OCI-LY1 (cell line): ENCODE measurements around the gene SCN1A.

Source experiments
- H2AFZ ChIP-seq: fragments of 200-600 bp; sonication (generic), shearing (Covaris generic); 2 replicates; pipeline ENCODE4 v1.6.0; 2014; ENCODE audit warnings: antibody characterized with exemption, mild to moderate bottlenecking, low read length
- H3F3A ChIP-seq: fragments of 200-600 bp; sonication (generic), shearing (Covaris generic); 2 replicates; pipeline ENCODE4 v1.6.0; 2014; ENCODE audit warnings: mild to moderate bottlenecking, antibody characterized with exemption, low read length, moderate library complexity; ENCODE audit not compliant: insufficient read depth
- H3K27ac ChIP-seq: fragments of 200-600 bp; sonication (generic); 2 replicates; pipeline ENCODE4 v1.5.1; 2014; ENCODE audit warnings: low read length, mixed run types, mild to moderate bottlenecking, low read depth; ENCODE audit not compliant: poor library complexity, severe bottlenecking
- H3K27me3 ChIP-seq: fragments of 200-600 bp; sonication (generic); 2 replicates; pipeline ENCODE4 v1.6.0; 2014; ENCODE audit warnings: antibody characterized with exemption, mild to moderate bottlenecking, low read length, moderate library complexity; ENCODE audit not compliant: insufficient read depth
- H3K36me3 ChIP-seq: fragments of 200-600 bp; sonication (generic); 2 replicates; pipeline ENCODE4 v1.6.1; 2014; ENCODE audit warnings: mild to moderate bottlenecking, antibody characterized with exemption, low read length, moderate library complexity, mixed read lengths; ENCODE audit not compliant: insufficient read depth
- H3K4me1 ChIP-seq: fragments of 200-600 bp; sonication (generic); 2 replicates; pipeline ENCODE4 v1.5.1; 2014; ENCODE audit warnings: mild to moderate bottlenecking, low read length, moderate library complexity; ENCODE audit not compliant: insufficient read depth, severe bottlenecking
- H3K4me2 ChIP-seq: fragments of 200-600 bp; sonication (generic), shearing (Covaris generic); 2 replicates; pipeline ENCODE4 v1.6.1; 2014; ENCODE audit warnings: low read length
- H3K4me3 ChIP-seq: fragments of 200-600 bp; sonication (generic); 2 replicates; pipeline ENCODE4 v1.5.1; 2014; ENCODE audit warnings: low read length, low read depth, mild to moderate bottlenecking, mixed read lengths; ENCODE audit not compliant: poor library complexity, severe bottlenecking
- H3K79me2 ChIP-seq: fragments of 200-600 bp; shearing (Covaris generic); 2 replicates; pipeline ENCODE4 v1.6.1; 2016; ENCODE audit warnings: mixed run types, low read length, mixed read lengths; ENCODE audit not compliant: insufficient read depth
- H3K9ac ChIP-seq: fragments of 200-600 bp; sonication (generic), shearing (Covaris generic); 2 replicates; pipeline ENCODE4 v1.6.1; 2014; ENCODE audit warnings: mild to moderate bottlenecking, low read length, mixed read lengths
- H3K9me2 ChIP-seq: fragments of 200-600 bp; sonication (generic), shearing (Covaris generic); 2 replicates; pipeline ENCODE4 v1.6.1; 2014; ENCODE audit warnings: low read depth, mild to moderate bottlenecking, low read length, mixed read lengths
- H3K9me3 ChIP-seq: fragments of 200-600 bp; shearing (Covaris generic); 2 replicates; pipeline ENCODE4 v1.6.1; 2014; ENCODE audit warnings: low read length, mixed read lengths
- H4K20me1 ChIP-seq: fragments of 200-600 bp; sonication (generic), shearing (Covaris generic); 2 replicates; pipeline ENCODE4 v1.6.0; 2016; ENCODE audit warnings: mild to moderate bottlenecking, low read length; ENCODE audit not compliant: insufficient read depth
- EZH2 ChIP-seq: fragments of 200-600 bp; sonication (generic), shearing (Covaris generic); IDR thresholded peaks from 2 replicates; pipeline ENCODE4 v1.8.0; 2017; ENCODE audit warnings: borderline replicate concordance, mixed run types, mild to moderate bottlenecking, antibody characterized with exemption, low read length, moderate library complexity, mixed read lengths
- TF ChIP-seq, protein P1 (sequence below): fragments of 200-600 bp; sonication (generic), shearing (Covaris generic); IDR thresholded peaks from 2 replicates; pipeline ENCODE4 v1.5.1; 2017; ENCODE audit warnings: mild to moderate bottlenecking, antibody characterized with exemption, low read length, moderate library complexity, mixed read lengths

Gene SCN1A

DNA sequence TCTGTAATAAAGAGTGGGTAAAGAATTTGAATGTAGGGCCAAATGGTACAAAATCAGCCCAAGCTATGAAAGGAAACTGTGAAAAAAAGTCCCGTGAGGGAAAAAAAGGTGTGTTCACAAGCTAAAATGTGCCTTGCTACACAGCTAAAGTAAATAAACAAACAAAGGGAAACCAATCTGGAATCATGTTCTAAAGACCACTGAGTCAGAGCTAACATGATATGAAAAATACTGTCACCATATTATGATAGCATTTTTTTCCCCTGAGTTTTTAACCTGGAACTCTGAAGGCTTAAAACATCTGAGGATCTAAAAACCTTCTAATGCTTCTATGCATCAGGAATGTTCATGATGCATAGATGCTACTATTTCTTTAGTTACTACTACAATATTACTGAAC lies 58.8 kb downstream of the SCN1A start:
- Histone ChIP-seq H3K27me3 (no peaks in the 10 kb centered on the region), H3K36me3 (no peaks in the 10 kb centered on the region), H3K4me2 (no peak overlapping the region), H3K9me2 (no peaks in the 10 kb centered on the region), H3K79me2 (no peaks in the 10 kb centered on the region), H3F3A (no peaks in the 10 kb centered on the region), H4K20me1 (no peaks in the 10 kb centered on the region), H3K27ac (no peak overlapping the region), H2AFZ (no peak overlapping the region), H3K9ac (no peak overlapping the region), H3K4me1 (no peaks in the 10 kb centered on the region), H3K9me3 (no peaks in the 10 kb centered on the region), H3K4me3 (no peak overlapping the region)
- TF ChIP-seq EZH2: no peak
- TF ChIP-seq, protein P1, sequence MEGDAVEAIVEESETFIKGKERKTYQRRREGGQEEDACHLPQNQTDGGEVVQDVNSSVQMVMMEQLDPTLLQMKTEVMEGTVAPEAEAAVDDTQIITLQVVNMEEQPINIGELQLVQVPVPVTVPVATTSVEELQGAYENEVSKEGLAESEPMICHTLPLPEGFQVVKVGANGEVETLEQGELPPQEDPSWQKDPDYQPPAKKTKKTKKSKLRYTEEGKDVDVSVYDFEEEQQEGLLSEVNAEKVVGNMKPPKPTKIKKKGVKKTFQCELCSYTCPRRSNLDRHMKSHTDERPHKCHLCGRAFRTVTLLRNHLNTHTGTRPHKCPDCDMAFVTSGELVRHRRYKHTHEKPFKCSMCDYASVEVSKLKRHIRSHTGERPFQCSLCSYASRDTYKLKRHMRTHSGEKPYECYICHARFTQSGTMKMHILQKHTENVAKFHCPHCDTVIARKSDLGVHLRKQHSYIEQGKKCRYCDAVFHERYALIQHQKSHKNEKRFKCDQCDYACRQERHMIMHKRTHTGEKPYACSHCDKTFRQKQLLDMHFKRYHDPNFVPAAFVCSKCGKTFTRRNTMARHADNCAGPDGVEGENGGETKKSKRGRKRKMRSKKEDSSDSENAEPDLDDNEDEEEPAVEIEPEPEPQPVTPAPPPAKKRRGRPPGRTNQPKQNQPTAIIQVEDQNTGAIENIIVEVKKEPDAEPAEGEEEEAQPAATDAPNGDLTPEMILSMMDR: no peak

DNA sequence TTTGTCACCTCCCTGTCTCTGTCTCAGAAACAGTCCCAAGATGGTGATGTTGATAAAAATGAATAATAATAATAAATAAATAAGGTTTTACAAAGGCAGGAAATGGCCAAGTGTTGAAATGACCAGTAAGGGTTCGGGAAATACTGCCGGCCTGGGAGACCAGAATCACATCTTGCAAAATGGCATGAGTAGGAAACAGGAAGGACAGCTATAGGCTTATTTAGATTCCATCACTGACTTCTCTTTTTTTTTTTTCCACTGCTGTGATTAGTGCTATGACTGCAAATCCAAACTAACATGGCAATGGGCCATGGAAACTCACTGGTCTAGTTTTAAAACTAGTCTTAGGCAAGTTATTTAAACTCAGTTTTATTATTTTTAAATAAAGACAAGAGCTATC lies 60.6 kb downstream of the SCN1A start:
- Histone ChIP-seq H3K4me1 (no peaks in the 10 kb centered on the region), H3K9ac (no peak overlapping the region), H3K27ac (no peak overlapping the region), H3K79me2 (no peaks in the 10 kb centered on the region), H3K9me2 (no peaks in the 10 kb centered on the region), H3K4me2 (no peak overlapping the region), H2AFZ (no peak overlapping the region), H4K20me1 (no peaks in the 10 kb centered on the region), H3K9me3 (no peaks in the 10 kb centered on the region), H3F3A (no peaks in the 10 kb centered on the region), H3K27me3 (no peaks in the 10 kb centered on the region), H3K4me3 (no peak overlapping the region), H3K36me3 (no peaks in the 10 kb centered on the region)
- no peak for TF ChIP-seq EZH2
- TF ChIP-seq, protein P1: no peak

GRCh38 chr2:166060191-166060590 lies 67.6 kb downstream of the SCN1A start:
- no peaks in the 10 kb centered on the region for H3K27me3 ChIP-seq

More at GRCh38 chr2:166060191-166060590, 67.6 kb downstream of the SCN1A start:
- Histone ChIP-seq H2AFZ (no peak overlapping the region), H3K4me1 (no peaks in the 10 kb centered on the region), H3K79me2 (no peaks in the 10 kb centered on the region), H3K36me3 (no peaks in the 10 kb centered on the region), H3K4me3 (no peak overlapping the region), H3K4me2 (no peak overlapping the region), H3K9me3 (no peaks in the 10 kb centered on the region), H3K9me2 (no peaks in the 10 kb centered on the region), H3K27ac (no peak overlapping the region), H3K9ac (no peak overlapping the region), H4K20me1 (no peaks in the 10 kb centered on the region), H3F3A (no peaks in the 10 kb centered on the region)
- no peak for TF ChIP-seq EZH2
- TF ChIP-seq, protein P1: no peak
